NOMO-1 treated with dmso at 0.1 percent for 144 hours (cell line): Measurements from ENCODE around the gene SETX.

Experiments used
- DNase-seq: peaks from one replicate; lab custom pipeline; 2025; ENCODE audit not compliant: unreplicated experiment; lab: John Stamatoyannopoulos, UW

Gene SETX

DNA sequence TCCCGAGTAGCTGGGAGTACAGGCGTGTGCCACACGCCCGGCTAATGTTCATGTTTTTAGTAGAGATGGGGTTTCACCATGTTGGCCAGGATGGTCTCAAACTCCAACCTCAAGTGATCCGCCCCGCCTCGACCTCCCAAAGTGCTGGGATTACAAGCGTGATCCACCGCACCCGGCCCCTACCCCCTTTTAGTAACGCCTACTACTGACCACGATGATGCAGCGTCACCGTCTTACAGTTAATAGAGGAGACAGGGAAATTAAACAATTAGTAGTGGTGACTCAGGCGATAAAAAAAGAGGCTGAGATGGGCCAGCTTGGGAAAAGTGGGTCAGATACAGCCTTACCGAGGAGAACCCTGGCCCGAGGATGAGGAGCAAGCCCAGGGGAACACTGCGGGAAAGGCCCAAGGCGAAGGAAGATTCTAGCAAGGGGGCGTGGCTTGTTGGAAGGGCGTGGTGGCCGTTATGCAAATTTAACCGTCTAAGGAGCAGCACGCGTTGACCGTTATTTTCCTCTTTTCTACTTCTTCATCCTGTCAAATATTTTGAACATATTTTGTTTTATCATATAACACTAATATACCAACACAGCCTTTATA, 1.6 kb upstream of the SETX start:
- DNase-seq: no peak

DNA sequence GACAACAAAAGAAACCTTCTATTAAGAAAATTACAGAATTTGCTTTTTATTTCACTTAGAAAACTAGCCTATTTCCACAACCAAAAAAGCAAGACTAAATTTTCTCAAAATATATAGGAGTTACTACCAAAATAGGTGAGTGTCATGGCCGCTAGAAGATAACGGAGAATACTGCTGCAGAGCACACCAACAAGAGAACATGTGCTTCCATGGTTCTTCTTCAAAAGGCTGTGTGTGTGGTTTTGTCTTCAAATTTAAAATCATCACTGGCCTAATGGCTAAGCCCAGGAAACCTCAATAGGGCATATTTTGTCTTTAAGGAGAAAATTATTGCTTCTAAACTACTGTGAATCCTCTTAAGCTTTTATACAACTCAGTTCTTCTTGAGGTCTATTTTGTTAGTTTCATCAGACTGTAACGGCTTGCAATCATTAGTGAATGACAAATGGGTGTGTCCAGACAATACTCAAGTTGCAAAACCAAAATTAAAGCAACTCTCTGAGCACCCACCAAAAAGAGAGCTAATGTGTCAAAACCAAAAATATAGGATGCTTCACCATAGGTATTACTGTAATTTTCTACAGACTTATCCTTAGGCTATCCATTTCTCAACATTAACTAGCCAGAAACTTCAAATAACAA, 3.3 kb downstream of the SETX start:
- peak; percentile 10 for DNase-seq

DNA sequence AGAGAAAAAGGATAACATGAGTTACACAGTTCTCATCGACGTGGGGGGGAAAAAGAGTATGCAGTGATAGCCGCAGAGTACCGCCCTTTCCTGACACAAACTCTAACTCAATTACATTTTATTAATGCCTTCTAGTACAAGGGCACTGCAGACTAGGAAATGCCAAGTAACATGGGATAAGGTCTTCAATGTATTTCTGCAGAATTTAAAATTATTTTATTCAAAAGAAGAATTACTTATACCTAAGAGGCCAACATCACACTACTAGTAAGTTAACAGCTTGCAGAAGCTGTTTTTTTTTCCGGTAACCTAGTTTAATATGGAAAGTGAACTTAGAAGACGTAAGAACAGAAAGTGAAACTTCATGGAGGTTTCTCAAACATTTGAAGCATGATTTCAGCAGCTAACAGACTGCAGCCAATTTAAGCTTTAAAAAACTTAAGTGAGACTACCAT, 3.9 kb downstream of the SETX start:
- peak; percentile 20 for DNase-seq

DNA sequence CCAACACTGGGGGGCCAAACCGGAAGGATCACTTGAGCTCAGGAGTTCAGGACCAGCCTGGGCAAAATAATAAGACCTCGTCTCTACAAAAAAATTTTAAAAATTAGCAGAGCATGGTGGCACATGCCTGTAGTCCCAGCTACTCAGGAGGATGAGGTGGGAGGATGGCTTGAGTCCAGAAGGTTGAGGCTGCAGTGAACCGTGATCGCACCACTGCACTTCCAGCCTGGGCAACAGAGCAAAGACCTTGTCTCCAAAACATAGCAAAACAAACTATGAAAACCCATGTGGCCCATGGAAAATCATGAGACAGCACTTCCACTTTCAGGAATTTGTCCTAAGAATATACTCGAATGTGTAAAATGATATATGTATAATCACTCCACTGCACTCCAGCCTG, 6.1 kb downstream of the SETX start:
- no peak for DNase-seq

DNA sequence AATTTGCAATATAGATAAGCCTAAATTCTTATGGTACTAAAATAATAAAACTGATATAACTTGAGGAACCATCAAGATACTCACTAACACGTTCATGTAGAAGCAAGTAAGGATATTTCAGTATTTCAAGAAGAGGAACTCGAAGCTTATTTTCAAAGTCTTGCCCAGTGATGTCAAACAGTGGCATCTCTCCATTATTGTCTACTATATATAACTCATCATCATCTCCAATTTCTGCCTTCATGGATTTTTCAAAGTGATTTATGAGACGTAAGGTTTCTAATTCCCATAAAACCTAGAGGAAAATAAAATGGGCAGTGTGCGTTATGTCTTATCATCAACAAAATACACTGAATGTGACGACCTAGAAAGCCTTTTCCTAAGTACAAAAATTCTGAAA, 8.6 kb downstream of the SETX start:
- no peak for DNase-seq

DNA sequence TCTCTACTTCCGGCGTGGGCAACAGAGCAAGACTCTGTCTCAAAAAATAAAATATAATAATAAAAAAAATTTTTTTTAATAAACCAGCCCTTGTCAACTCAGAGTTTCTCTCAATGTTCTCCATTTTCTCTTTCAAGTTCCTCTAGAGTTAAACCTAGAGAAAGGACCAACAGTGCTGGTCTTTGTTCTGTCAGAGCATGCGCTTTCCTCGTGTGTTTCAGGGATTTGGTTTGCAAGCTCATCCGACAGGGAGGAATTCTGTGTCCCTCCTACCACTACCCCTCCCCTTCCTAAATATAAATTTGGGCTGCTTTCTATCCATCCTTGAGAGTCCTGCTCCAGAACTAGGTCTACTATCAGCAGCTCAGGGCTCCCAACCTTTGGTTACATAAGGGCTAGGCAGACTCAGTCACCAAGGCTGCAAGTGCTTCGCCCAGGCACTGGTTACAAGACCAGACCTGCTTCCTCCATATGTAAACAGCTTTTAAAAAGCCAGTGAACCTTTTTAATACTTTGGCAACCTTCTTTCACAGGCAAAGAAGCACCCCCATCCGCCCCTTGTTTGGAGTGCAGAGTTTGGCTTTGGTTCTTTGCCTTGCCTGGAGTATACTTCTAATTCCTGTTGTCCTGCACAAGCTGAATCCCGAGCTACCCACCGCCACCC, 13.5 kb downstream of the SETX start:
- no peak for DNase-seq

DNA sequence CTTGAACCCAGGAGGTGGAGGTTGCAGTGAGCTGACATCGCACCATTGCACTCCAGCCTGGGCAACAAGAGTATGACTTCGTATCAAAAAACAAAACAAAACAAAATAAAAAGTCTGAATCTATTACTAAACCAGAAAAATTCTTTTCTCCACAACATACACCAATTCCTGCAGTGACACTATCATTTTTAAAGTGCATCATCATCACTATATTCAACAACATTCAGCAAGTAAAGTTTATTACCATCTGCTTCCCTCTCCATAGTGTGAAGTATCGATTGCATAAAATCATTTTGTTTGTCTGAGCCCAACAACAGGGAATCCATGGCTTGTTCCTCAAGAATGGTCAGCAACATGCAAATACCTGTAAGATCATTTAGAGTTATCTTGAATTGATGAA, 20.4 kb downstream of the SETX start:
- no peak for DNase-seq

DNA sequence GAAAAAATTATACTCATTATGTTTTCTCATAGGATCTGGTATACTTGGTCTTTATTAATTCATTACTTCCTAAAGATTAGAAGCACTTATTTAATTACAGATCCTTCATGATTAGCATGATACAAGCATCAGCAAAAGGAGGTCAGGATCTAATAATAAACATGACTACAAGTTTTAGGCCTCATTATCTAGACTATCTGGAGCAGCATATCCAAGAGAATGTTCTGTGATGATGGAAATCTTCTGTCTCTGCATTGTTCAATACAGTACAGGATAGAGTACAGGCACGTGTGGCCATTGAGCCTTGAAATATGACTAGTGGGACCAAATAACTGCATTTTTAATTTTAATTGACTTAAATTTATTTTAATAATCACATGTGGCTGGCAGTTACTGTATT, 21.2 kb downstream of the SETX start:
- DNase-seq: no peak

DNA sequence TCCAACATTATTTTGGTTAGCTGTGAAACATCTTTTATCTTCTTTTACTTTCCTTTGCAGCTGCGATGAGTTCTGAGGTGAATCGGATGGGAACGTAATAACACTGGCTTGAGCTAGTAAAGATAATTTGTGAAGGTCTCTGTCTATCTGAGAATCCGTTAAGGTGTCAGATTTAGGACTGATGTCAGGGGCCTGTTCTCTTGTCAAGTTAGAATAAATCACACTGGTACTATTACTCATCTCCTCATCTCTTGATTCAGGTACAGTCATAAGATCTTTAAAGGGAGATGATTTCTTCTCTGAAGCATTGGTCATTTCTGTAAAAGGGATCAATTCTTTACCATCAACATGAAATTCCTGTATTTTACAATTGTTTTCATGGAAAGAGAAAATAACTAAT, 26.2 kb downstream of the SETX start:
- DNase-seq: no peak

DNA sequence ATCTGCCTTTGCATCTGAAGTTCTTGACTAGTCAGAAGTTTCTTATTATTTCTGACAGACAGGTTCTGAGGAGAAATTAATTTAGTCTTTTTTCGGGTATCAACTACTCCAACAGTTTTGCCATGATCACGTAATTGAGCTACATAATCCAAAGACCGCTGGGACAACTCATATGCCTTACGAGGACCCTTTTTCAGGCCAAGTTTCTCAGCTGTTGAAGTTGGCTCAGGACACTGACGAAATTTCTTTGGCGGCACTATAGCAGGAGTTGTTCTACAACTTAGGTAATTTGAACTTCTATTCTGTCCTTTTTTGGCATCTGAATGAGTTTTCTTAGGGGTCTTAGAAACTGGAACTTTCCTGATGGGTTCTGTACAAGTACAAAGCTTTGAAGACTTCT, 27.2 kb downstream of the SETX start:
- DNase-seq: no peak

DNA sequence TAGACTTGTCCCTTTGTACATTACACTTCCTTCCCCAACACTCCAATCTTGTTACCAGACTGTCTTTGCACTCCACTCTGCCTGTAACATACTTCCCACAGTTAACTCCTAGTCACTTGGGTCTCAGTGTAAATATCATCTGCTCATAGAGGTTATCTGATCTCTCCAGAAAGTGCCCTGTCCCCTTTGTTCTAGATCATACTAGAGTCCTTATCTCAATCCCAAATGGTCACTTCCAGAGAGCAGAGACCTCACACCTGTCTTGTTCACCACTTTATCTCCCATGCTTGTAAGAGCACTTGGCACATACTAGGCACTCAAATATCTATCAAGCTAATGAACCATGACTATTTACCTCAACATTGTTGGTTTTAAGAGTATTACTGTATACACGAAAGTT, 30.4 kb downstream of the SETX start:
- DNase-seq: no peak

DNA sequence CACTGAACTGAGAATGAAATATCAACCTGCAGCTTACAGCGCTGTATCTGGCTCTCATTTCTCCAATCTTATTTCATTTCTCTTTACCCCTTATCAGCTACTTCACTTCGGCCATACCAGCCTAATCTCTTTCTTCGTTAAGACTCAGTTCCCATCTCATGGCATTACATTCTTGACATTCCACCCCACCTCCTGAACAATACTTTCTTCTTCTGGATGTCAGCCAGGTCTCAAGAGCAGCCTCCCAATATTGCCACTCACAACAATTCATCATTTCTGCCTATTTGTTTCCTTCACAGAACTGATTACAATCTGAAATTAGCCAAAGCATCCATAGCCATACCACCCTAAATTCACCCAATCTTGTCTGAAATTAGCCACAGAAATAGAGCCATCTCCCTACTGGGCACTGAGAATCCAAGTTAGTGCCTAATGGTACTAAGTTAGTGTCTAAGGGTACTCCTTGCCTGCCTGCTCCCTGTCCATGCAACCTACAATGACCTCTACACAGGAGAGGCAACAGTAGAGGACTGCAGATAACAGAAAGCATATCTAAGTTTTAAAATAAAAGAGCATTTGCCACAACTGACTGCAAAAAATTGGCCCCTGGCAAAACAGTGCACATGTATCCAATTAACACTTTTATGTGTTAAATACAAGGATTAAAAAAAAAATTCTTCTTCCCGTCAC, 35.2 kb downstream of the SETX start:
- DNase-seq: no peak

DNA sequence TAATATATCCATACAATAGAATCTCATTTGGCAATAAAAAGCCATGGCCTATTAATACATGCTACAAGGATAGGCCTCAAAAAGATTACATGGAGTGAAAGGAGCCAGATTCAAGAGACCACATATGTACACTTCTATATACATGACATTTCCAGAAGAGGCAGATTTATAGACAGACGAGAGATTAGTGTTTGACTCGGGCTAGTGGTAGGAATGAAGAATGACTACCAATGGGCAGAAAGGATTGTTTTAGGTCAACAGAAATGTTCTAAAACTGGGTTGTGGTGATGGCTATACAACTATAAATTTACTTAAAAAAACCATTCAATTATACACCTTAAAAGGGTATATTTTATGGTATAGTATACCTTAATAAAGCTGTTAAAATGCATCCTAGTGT, 41.9 kb downstream of the SETX start:
- no peak for DNase-seq

DNA sequence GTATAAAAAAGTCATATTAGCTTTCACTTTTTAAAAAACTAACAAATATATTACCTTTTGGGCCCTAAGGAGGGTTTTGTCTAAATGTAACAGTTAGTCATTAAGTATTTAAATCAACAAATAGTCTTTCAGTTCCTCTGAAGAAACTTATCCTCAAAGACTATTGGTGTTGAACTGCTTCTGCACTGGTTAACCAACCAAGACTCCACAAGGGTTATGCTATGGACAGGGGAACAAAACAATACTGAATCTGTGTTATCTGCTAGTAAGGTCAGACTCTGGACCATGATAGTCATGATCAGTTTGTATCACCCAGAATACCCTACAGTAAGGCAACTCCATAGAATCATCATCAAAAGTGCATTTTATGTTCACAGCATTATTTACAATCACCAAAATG, 42.4 kb downstream of the SETX start:
- no peak for DNase-seq

DNA sequence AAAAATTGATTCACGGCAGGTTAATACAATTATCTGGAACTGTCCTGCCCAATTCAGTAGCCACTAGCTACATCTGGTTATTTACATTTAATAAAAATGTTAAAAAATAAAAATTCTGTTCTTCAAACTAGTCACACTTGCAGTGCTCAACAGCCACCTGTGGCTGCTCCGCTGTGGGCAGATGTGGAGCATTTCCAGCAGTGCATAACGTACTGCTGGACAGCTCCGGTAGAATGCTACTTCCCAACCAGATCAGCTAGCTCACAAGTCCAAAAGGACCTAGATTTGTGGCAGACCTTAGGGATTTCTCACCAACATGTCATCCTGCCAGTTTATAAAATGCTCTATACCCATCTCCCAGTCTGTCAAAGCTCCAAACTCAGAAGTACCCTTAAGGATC, 42.8 kb downstream of the SETX start:
- DNase-seq: no peak

DNA sequence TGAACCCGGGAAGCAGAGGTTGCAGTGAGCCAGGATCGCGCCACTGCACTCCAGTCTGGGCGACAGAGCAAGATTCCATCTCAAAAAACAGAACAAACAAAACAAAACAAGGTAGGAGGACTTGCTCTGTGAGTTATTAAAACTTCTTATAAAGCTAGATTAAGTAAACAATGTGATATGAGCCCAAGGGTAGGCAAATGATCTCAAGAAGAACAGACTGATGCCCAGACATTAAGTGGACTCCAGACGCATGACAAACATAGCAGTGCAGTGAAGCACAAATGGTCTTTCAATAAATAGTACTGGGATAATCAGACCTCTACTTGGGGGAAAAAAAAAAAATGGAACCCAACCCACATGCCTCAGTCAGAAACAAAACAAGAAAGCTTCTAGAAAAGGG, 45.7 kb downstream of the SETX start:
- no peak for DNase-seq

DNA sequence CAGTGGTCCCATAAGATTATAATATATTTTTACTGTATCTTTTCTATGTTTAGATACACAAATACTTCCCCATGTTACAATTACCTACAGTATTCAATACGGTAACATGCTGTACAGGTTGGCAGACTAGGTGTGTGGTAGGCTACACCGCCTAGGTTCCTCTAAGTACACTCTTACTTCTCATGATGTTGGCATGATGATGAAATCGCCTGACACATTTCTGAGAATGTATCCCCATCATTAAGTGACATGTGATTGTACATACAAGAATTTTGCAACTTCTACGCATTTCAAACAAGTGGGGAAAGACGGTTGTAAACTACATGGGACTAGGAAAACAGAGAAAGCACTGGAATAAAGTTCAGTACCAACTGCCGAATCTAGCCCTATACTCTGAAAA, 53.3 kb downstream of the SETX start:
- no peak for DNase-seq

DNA sequence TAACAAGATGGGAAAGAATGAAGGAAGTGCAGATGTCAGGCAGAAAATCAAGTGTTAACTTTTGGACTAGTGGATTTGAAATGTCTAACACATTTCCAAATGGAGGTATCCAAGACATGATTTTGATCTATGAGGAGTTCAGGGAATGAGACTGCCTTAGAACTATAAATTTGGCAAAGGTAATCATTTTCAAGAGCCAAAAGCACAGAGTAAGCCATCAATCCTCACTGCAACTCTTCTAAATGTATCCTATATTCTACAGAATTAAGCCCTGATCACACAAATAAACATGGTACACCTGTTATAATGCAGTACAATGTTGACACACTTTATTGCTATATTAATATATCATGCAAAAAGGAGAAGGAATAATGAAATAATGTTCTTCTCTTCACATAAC, 55.6 kb downstream of the SETX start:
- DNase-seq: no peak

DNA sequence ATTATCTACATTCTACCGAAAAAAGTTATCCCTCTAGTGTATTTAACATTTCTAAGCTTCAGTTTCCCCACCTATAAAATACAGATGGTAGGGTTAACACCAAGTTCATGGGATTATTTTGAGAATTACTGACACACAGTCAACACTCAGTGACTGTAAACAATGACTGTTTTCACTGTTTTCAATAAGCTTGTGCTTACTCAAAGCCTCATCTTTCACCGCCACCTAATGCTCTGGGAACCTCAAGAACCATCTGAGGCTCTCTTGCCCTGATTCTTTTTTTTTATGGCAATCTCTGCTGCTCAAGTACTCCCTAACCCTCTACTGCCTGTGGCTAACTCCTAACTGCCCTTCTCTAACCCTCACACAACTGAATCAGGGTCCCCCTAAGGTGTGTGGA, 59.6 kb downstream of the SETX start:
- DNase-seq: no peak

DNA sequence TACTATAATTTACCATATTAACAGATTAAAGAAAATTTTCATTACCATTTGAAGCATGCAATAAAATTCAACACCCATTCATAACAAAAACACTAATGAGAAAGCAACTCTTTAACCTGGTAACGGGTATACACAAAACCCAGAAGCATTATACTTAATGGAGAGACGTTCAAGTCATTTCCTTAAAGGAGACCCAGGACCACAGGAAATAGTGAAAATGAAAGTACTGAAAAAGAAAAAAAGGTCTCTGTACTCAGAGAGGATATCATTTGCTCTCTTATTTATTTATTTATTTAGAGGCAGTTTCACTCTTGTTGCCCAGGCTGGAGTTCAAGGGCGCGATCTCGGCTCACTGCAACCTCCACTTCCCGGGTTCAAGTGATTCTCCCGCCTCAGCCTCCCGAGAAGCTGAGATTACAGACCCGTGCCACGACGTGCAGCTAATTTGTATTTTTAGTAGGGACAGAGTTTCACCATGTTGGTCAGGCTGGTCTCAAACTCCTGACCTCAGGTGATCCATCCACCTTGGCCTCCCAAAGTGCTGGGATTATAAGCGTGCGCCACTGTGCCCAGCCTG, 61.6 kb downstream of the SETX start:
- no peak for DNase-seq

DNA sequence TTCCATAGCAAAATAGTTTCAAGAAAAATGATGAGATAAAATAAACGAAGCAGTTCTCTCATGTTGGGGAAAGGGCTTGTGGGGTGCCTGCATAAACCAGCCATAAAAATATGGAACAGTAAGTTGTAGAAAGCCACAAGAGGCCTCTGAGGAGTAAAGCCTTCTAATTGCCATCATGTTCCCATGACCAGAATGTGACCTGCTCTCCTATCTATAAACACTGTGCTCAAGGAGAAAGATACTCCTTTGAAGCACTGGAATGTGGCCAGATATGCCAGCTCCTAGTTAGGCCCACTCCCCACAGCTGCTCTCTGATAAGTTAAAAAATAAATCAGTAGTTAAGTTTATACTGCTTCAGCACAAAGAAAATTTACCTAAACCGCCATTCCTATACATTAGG, 65.8 kb downstream of the SETX start:
- DNase-seq: no peak

DNA sequence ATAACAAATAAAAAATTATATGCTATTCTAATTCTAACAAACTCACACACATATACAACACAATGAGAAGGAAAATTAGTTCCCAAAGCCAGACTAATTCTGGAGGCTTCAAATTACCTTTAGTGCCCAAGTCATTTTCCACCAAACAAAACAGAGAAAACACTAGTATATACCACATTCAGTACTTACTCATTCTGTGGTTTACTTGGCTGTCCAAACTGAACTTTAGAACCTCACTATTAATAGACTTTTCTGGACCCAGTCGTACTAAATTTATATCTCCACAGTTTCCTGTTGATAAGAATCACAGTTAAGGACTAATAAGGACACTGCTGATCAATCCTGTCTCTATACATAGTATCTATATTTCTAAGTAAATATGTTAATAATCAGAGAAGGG, 66.4 kb downstream of the SETX start:
- DNase-seq: no peak
